A673 (cell line): ENCODE results near the gene HLA-DMA. TPM values are rescaled to one million over a fixed set of nuclear protein-coding genes. Genes with fewer than 3 reads are reported as not detected.
"Not testable (repeated sequence)": the region's sequence is repeated elsewhere in the genome, so short reads cannot be mapped to it uniquely, and the experiment has no call there.

Source experiments
- BruUV-seq: library from RNA; stranded (reverse); fragments of 400-500 nt; replicated peaks from 2 replicates; lab custom pipeline; 2021; lab: Mats Ljungman, UMichigan
- CTCF ChIA-PET: fragments of 300-600 bp; sonication (Branson Sonifier 250); formaldehyde crosslinking; loops from one replicate; lab custom pipeline; 2022; ENCODE audit warnings: antibody characterized with exemption; lab: Charles Lee
- POLR2A ChIA-PET: fragments of 300-600 bp; sonication (Branson Sonifier 250); formaldehyde crosslinking; loops from one replicate; lab custom pipeline; 2022; ENCODE audit warnings: antibody characterized with exemption; ENCODE audit not compliant: low non-redundant PET; lab: Charles Lee
- DNase-seq: peaks from one replicate; pipeline ENCODE4 v3.0.0-alpha.2; 2015; ENCODE audit warnings: low spot score
- H3K27ac ChIP-seq: fragments of 200-600 bp; sonication (generic); 2 replicates; pipeline ENCODE4 v1.5.1; 2016; ENCODE audit warnings: mixed run types, low read depth, mild to moderate bottlenecking, mixed read lengths, antibody characterized with exemption, low read length; ENCODE audit not compliant: poor library complexity, severe bottlenecking
- H3K27me3 ChIP-seq: fragments of 200-600 bp; sonication (generic); replicated peaks from 2 replicates; pipeline ENCODE4 v1.6.1; 2017; ENCODE audit warnings: mixed run types, low read depth, mild to moderate bottlenecking, mixed read lengths, antibody characterized with exemption, low read length; ENCODE audit not compliant: insufficient read depth, poor library complexity
- H3K36me3 ChIP-seq: fragments of 200-600 bp; sonication (generic); 2 replicates; pipeline ENCODE4 v1.6.1; 2016; ENCODE audit warnings: mixed run types, mild to moderate bottlenecking, mixed read lengths, antibody characterized with exemption, low read length; ENCODE audit not compliant: insufficient read depth, poor library complexity, severe bottlenecking
- H3K4me1 ChIP-seq: fragments of 200-600 bp; sonication (generic); 2 replicates; pipeline ENCODE4 v1.6.1; 2017; ENCODE audit warnings: mixed run types, mild to moderate bottlenecking, mixed read lengths, antibody characterized with exemption, low read length; ENCODE audit not compliant: insufficient read depth, poor library complexity, severe bottlenecking
- H3K4me3 ChIP-seq: fragments of 200-600 bp; sonication (generic); 2 replicates; pipeline ENCODE4 v1.5.1; 2016; ENCODE audit warnings: low read depth, mixed run types, mild to moderate bottlenecking, mixed read lengths, low read length; ENCODE audit not compliant: poor library complexity, severe bottlenecking
- H3K9me3 ChIP-seq: fragments of 200-600 bp; sonication (generic); 2 replicates; pipeline ENCODE4 v1.6.1; 2016; ENCODE audit warnings: mixed run types, low read depth, mild to moderate bottlenecking, mixed read lengths, antibody characterized with exemption, low read length; ENCODE audit not compliant: poor library complexity, severe bottlenecking
- EZH2 ChIP-seq: fragments of 200-600 bp; sonication (generic); IDR thresholded peaks from 2 replicates; pipeline ENCODE4 v1.6.1; 2017; ENCODE audit warnings: borderline replicate concordance, low read depth, mild to moderate bottlenecking, mixed read lengths, antibody characterized with exemption, low read length; ENCODE audit not compliant: poor library complexity, severe bottlenecking
- intact Hi-C: fragments of 100-400 bp; cut with micrococcal nuclease; formaldehyde crosslinking; loops from one replicate; pipeline ENCODE4 v1.10.0; 2022; ENCODE audit not compliant: unreplicated experiment
- total RNA-seq: library from RNA; stranded (reverse); gene quantifications from 2 replicates; pipeline ENCODE4 v1.2.3, GENCODE V29; 2021
- TF ChIP-seq, protein P1 (sequence below): fragments of 300-800, 200-600 bp; sonication (generic); conservative IDR thresholded peaks from 2 replicates; pipeline ENCODE4 v1.5.1; 2017; ENCODE audit warnings: low read depth, mild to moderate bottlenecking, antibody characterized with exemption, low read length, moderate library complexity, mixed read lengths

HLA-DMA gene
- total RNA-seq, 1 experiment from 2014 or later, result 1.4 TPM

GRCh38 chr6:32945108-32945760, 7.7 kb downstream of the HLA-DMA start:
- BruUV-seq, result no TSS peak
- Histone ChIP-seq H3K27me3 (no peaks in the 10 kb centered on the region), H3K36me3 (no peaks in the 10 kb centered on the region), H3K4me1 (peaks cover 8% of the 10 kb centered on the region), H3K27ac (no peak overlapping the region), H3K9me3 (no peaks in the 10 kb centered on the region), H3K4me3 (no peak overlapping the region)
- CTCF ChIA-PET, result no interaction called here
- intact Hi-C loops, result no loop called here
- DNase-seq, result no peak
- POLR2A ChIA-PET, result no interaction called here
- no peak for TF ChIP-seq EZH2
- TF ChIP-seq, protein P1, sequence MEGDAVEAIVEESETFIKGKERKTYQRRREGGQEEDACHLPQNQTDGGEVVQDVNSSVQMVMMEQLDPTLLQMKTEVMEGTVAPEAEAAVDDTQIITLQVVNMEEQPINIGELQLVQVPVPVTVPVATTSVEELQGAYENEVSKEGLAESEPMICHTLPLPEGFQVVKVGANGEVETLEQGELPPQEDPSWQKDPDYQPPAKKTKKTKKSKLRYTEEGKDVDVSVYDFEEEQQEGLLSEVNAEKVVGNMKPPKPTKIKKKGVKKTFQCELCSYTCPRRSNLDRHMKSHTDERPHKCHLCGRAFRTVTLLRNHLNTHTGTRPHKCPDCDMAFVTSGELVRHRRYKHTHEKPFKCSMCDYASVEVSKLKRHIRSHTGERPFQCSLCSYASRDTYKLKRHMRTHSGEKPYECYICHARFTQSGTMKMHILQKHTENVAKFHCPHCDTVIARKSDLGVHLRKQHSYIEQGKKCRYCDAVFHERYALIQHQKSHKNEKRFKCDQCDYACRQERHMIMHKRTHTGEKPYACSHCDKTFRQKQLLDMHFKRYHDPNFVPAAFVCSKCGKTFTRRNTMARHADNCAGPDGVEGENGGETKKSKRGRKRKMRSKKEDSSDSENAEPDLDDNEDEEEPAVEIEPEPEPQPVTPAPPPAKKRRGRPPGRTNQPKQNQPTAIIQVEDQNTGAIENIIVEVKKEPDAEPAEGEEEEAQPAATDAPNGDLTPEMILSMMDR, result no peak

DNA sequence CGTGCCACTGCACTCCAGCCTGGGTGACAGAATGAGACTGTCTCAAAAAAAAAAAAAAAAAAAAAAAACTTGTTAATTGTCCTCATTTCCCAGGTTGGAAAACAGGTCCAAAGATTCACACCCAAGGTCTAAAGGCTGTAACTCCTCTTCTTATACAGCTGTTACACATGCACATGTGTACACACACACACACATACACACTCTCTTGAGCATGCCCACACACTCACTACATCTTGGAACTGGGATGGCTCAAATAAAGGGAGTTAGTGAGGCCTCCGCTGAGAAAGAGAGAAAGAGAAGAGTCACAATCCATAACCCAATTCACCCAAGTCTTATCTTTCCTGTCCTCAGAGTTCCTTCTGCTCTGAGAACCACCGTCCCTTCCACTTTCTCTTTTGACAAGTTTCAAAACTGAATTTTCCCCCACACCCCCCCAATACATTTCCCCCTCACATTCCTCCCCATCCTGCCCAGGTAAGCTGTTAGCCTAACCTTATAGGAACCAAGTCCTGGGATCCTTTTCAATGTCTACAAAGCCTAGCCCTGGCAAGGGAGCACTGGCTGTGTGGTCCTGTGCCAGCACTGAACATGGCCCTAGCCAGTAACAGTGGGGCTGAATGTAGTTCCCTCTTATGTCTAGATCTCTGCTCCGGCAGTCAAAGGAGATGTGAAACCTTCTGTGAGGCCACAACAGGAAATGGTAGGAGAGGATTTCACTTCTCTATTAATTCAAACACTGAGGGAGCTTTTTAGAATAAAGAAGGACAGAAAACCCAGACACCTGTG, 8.8 kb downstream of the HLA-DMA start:
- intact Hi-C loops, result no loop called here
- Histone ChIP-seq H3K4me1 (peaks cover 8% of the 10 kb centered on the region), H3K36me3 (no peaks in the 10 kb centered on the region), H3K9me3 (no peaks in the 10 kb centered on the region), H3K27me3 (no peaks in the 10 kb centered on the region), H3K27ac (no peak overlapping the region), H3K4me3 (no peak overlapping the region)
- no peak for DNase-seq
- ChIA-PET CTCF (interaction anchor here (0.7 kb wide), 1 partner anchor 11 kb away, joined by 3 read pairs; no protein-coding TSS in a partner anchor), POLR2A (no interaction called here)
- TF ChIP-seq, protein P1, result no peak
- no peak for TF ChIP-seq EZH2
- no TSS peak for BruUV-seq

DNA sequence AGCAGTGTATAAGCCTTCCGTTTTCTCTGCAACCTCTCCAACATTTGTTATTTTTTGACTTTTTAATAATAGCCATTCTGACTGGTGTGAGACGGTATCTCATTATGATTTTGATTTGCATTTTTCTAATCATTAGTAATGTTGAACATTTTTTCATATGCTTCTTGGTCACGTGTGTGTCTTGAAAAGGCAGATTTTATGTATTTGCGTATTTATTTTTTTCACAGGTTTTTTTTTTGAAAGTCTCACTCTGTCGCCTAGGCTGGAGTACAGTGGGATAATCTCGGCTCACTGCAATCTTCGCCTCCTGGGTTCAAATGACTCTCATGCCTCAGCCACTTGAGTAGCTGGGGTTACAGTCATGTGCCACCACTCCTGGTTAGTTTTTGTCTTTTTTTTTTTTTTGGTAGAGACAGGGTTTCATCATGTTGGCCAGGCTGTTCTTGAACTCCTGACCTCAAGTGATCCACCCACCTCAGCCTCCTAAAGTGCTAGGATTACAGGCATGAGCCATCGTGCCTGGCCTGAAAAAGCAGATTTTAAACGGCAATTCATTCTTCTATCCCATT, 10.3 kb downstream of the HLA-DMA start:
- intact Hi-C loops, H3K4me1 ChIP-seq, DNase-seq, H3K9me3 ChIP-seq, H3K27ac ChIP-seq, H3K27me3 ChIP-seq, H3K4me3 ChIP-seq, BruUV-seq, H3K36me3 ChIP-seq: not testable (repeated sequence)
- ChIA-PET CTCF (interaction anchor here (1.3 kb wide), 1 partner anchor 9 kb away, joined by 3 read pairs; no protein-coding TSS in a partner anchor), POLR2A (interaction anchor here (0.6 kb wide), 1 partner anchor 62 kb away, joined by 4 read pairs; no protein-coding TSS in a partner anchor)
